SK-N-MC (cell line): ENCODE measurements around the gene DPEP1.
"Not testable (repeated sequence)": the region's sequence is repeated elsewhere in the genome, so short reads cannot be mapped to it uniquely, and the experiment has no call there.

Source experiments
- DNase-seq: peaks from one replicate; pipeline ENCODE4 v3.0.0-alpha.2; 2011; ENCODE audit warnings: low read depth, low spot score
- H3K27ac ChIP-seq: fragments of 200-600 bp; sonication (generic); 2 replicates; pipeline ENCODE4 v1.5.1; 2016; ENCODE audit warnings: mixed run types
- H3K36me3 ChIP-seq: fragments of 200-600 bp; sonication (generic); 2 replicates; pipeline ENCODE4 v1.6.1; 2017; ENCODE audit warnings: antibody characterized with exemption, low read length, mixed read lengths; ENCODE audit not compliant: insufficient read depth
- H3K4me3 ChIP-seq: fragments of 200-600 bp; sonication (generic); 2 replicates; pipeline ENCODE4 v1.5.1; 2016
- H3K9ac ChIP-seq: fragments of 200-600 bp; sonication (generic); 2 replicates; pipeline ENCODE4 v1.8.0; 2017; ENCODE audit warnings: mixed run types, mixed read lengths; ENCODE audit not compliant: insufficient read length
- H3K9me3 ChIP-seq: fragments of 200-600 bp; sonication (generic); 2 replicates; pipeline ENCODE4 v1.6.1; 2017; ENCODE audit warnings: low read depth, mild to moderate bottlenecking, antibody characterized with exemption, low read length, moderate library complexity, mixed read lengths
- EZH2 ChIP-seq: fragments of 200-600 bp; sonication (generic); IDR thresholded peaks from one replicate; pipeline ENCODE4 v1.6.1; 2017; ENCODE audit warnings: antibody characterized with exemption
- FOXP2 ChIP-seq: optimal IDR thresholded peaks from 2 replicates; pipeline ENCODE3; 2011; ENCODE audit warnings: mild to moderate bottlenecking, moderate library complexity; ENCODE audit not compliant: insufficient read depth; ENCODE audit errors: extremely low read length, control extremely low read depth
- POLR2AphosphoS5 ChIP-seq: IDR thresholded peaks from 2 replicates; pipeline ENCODE4 v1.6.1; 2012; ENCODE audit warnings: mild to moderate bottlenecking, low read depth, low read length, borderline replicate concordance

The DPEP1 gene

DNA sequence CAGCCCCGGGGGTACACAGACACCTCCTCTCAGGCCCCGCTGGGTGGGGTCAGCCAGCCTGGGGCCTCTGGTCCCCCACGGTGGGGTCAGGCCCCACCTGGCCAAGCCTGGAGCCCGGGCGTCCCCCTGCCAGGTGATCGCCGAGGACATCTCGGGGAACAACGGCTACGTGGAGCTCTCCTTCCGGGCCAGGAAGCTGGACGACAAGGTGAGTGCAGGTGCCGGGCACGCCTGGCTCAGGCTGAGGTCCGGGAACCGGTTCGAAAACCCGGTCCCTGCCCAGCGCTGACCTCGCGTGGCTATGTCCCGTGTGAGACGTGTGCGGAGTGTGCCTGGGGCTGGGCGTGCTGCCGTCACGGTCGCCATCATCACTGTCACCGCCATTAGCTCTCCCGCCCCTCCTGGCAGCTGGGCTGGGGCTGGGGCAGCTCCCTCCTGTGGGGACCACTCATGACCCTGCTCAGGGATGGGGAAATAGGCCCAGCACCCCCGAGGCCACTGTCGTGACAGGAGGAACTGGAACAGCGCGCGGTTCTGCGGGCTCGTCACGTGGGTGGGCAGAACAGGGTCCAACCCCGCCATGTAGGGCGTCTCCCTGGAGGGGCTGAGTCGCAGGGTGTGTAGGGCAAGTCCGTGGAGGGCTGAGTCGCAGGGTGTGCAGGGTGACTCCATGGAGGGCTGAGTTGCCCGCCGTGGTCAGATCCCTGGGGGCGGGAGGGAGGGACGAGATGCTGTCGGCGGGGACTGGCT, 29.4 kb upstream of the DPEP1 start:
- H3K4me3 ChIP-seq, result no peak overlapping the region
- no peak overlapping the region for H3K9ac ChIP-seq
- H3K9me3 ChIP-seq, result no peaks in the 10 kb centered on the region
- peaks cover 34% of the 10 kb centered on the region; the same call in 1 of the 2 replicates for H3K36me3 ChIP-seq
- no peak overlapping the region for H3K27ac ChIP-seq
- no peak for DNase-seq
- TF ChIP-seq POLR2AphosphoS5 (no peak), EZH2 (no peak)

GRCh38 chr16:89584768-89585549, 28.5 kb upstream of the DPEP1 start:
- Histone ChIP-seq H3K36me3 (peaks cover 28% of the 10 kb centered on the region; the same call in 1 of the 2 replicates), H3K27ac (no peak overlapping the region), H3K9me3 (no peaks in the 10 kb centered on the region), H3K4me3 (no peak overlapping the region), H3K9ac (no peak overlapping the region)
- TF ChIP-seq EZH2, result no peak
- no peak for TF ChIP-seq POLR2AphosphoS5
- no peak for TF ChIP-seq FOXP2
- DNase-seq, result no peak

GRCh38 chr16:89586218-89586617, 27.2 kb upstream of the DPEP1 start:
- Histone ChIP-seq H3K27ac (no peak overlapping the region), H3K36me3 (peaks cover 27% of the 10 kb centered on the region; the same call in 1 of the 2 replicates)
- no peak for TF ChIP-seq FOXP2

DNA sequence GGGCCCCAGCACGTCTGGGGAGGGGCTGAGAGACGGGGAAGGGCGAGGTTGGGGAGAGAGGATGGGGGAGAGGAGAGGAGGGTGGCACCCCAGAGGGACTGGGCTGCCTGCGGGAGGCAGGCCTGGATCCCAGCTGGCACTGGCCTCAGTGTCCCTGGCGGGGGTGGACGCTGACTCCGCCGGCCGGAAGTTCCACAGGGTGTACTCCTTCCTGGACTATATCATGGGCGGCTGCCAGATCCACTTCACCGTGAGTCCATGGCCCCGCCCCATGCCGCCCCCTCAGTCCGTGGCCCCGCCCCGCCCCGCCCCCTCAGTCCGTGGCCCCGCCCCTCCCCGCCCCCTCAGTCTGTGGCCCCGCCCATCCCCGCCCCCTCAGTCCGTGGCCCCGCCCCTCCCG, 26.6 kb upstream of the DPEP1 start:
- Histone ChIP-seq H3K9ac (no peak overlapping the region), H3K4me3 (no peak overlapping the region), H3K27ac (no peak overlapping the region), H3K9me3 (no peaks in the 10 kb centered on the region), H3K36me3 (peaks cover 25% of the 10 kb centered on the region; the same call in 1 of the 2 replicates)
- DNase-seq, result no peak
- TF ChIP-seq FOXP2, result no peak

More at GRCh38 chr16:89586218-89586617, 27.2 kb upstream of the DPEP1 start:
- Histone ChIP-seq H3K9ac (no peak overlapping the region), H3K9me3 (no peaks in the 10 kb centered on the region), H3K4me3 (no peak overlapping the region)
- no peak for DNase-seq

- not testable (repeated sequence) for H3K9ac ChIP-seq, H3K9me3 ChIP-seq, H3K4me3 ChIP-seq, H3K27ac ChIP-seq, DNase-seq
- peaks cover 18% of the 10 kb centered on the region; the same call in 1 of the 2 replicates for H3K36me3 ChIP-seq
Observed at GRCh38 chr16:89587676-89588075, 25.8 kb upstream of the DPEP1 start.

DNA sequence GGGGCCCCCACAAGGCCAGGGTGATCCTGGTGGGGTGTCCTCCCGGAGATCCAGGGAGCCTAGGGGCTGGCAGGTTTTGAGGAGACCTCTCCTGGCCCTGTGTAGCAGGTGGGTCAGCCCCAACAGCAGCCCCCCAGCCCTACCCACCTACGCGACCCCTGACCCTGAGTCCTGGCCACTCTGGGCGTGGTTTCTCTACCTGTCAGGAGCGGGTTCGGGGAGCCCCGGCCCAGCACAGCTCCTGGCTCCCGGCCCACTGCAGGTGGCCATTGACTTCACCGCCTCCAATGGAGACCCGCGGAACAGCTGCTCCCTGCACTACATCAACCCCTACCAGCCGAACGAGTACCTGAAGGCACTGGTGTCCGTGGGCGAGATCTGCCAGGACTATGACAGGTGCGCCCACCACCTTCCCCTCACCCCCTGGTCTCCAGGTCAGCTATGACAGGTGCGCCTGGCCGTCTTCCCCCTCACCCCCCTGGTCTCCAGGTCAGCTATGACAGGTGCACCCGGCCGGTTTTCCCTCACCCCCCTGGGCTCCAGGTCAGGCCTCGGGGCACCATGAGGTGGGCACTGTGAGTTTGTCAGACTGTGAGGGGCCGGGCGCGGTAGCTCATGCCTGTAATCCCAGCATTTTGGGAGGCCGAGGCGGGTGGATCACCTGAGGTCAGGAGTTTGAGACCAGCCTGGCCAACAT, 24.9 kb upstream of the DPEP1 start:
- TF ChIP-seq EZH2 (no peak), POLR2AphosphoS5 (no peak), FOXP2 (no peak)
- H3K36me3 ChIP-seq, result peaks cover 17% of the 10 kb centered on the region; the same call in 1 of the 2 replicates
- no peak for DNase-seq
- H3K9ac ChIP-seq, result no peak overlapping the region
- no peak overlapping the region for H3K4me3 ChIP-seq
- H3K9me3 ChIP-seq, result no peaks in the 10 kb centered on the region
- H3K27ac ChIP-seq, result no peak overlapping the region

GRCh38 chr16:89589241-89589926, 24.1 kb upstream of the DPEP1 start:
- peaks cover 17% of the 10 kb centered on the region; the same call in 1 of the 2 replicates for H3K36me3 ChIP-seq
- no peaks in the 10 kb centered on the region for H3K9me3 ChIP-seq
- H3K9ac ChIP-seq, result no peak overlapping the region
- TF ChIP-seq POLR2AphosphoS5, result no peak
- no peak for TF ChIP-seq EZH2
- TF ChIP-seq FOXP2, result no peak
- DNase-seq, result no peak
- no peak overlapping the region for H3K4me3 ChIP-seq
- H3K27ac ChIP-seq, result no peak overlapping the region

DNA sequence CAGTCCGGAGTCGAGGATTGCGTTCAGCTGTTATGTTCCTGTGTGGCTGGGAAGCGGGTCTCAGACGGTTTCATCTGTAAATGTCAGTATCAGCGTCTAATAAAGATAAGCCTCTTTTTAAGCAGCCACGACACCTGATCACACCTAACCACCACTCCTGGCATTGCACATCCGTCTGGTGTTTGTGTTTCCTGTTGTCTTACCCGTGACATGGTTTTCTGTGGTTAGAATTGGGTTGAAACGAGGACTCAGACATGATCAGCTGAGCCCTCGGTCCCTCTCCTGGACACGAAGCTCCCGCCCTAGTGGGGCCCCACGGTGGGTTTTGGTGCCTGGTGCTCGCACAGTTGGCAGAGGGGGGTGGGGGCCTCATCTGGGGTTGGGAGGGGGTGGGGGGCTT, 19.6 kb upstream of the DPEP1 start:
- no peak for DNase-seq
- Histone ChIP-seq H3K9ac (no peak overlapping the region), H3K36me3 (peaks cover 4% of the 10 kb centered on the region; the same call in 1 of the 2 replicates), H3K27ac (no peak overlapping the region), H3K4me3 (no peak overlapping the region), H3K9me3 (no peaks in the 10 kb centered on the region)
- TF ChIP-seq EZH2, result no peak
- no peak for TF ChIP-seq FOXP2
- no peak for TF ChIP-seq POLR2AphosphoS5
